HCT116 (cell line): ENCODE data around the gene CFAP77.

ENCODE experiments used
- ELF1 ChIP-seq: IDR thresholded peaks from 2 replicates; pipeline ENCODE4 v1.6.1; 2012; ENCODE audit warnings: low read depth, borderline replicate concordance
- EZH2 ChIP-seq: fragments of 200-600 bp; sonication (generic); IDR thresholded peaks from 2 replicates; pipeline ENCODE4 v1.6.1; 2017; ENCODE audit warnings: antibody characterized with exemption, mixed run types
- FOSL1 ChIP-seq: IDR thresholded peaks from 2 replicates; pipeline ENCODE4 v1.6.1; 2012; ENCODE audit warnings: low read depth
- MAX ChIP-seq: IDR thresholded peaks from 2 replicates; pipeline ENCODE4 v1.6.1; 2012
- POLR2A ChIP-seq: IDR thresholded peaks from 2 replicates; pipeline ENCODE4 v1.7.0; 2011; ENCODE audit warnings: borderline replicate concordance; ENCODE audit not compliant: insufficient read depth, insufficient read length; ENCODE audit errors: extremely low read depth
- POLR2AphosphoS5 ChIP-seq: IDR thresholded peaks from 2 replicates; pipeline ENCODE4 v1.6.1; 2011; ENCODE audit warnings: mild to moderate bottlenecking, low read depth, low read length, moderate library complexity
- RAD21 ChIP-seq: IDR thresholded peaks from 2 replicates; pipeline ENCODE4 v1.6.1; 2012; ENCODE audit warnings: low read depth, mild to moderate bottlenecking
- SIN3A ChIP-seq: IDR thresholded peaks from 2 replicates; pipeline ENCODE4 v1.6.1; 2012; ENCODE audit warnings: low read depth
- SP1 ChIP-seq: IDR thresholded peaks from 2 replicates; pipeline ENCODE4 v1.6.1; 2012; ENCODE audit warnings: low read depth
- YY1 ChIP-seq: IDR thresholded peaks from 2 replicates; pipeline ENCODE4 v1.6.1; 2011; ENCODE audit warnings: low read length, low read depth, moderate library complexity, mild to moderate bottlenecking; ENCODE audit not compliant: insufficient replicate concordance; ENCODE audit errors: extremely low read depth
- ZFX ChIP-seq: fragments of 450-650 bp; IDR thresholded peaks from 2 replicates; pipeline ENCODE4 v1.6.1; 2017
- ZNF274 ChIP-seq: fragments of 200-500 bp; sonication (Bioruptor generic); IDR thresholded peaks from 2 replicates; pipeline ENCODE4 v1.6.1; 2014; ENCODE audit warnings: mild to moderate bottlenecking, low read depth, low read length, inconsistent platforms
- TF ChIP-seq, protein P1 (sequence below), 3 experiments: fragments of 200-600 bp in 1 of 3; sonication (generic) in 1 of 3; IDR thresholded peaks in 2 of 3; conservative IDR thresholded peaks in 1 of 3; 2 replicates each; pipeline ENCODE4 v1.5.1; 2012 to 2017; ENCODE audit warnings: low read depth in 2 of 3, low read length in 2 of 3, antibody characterized with exemption in 1 of 3, borderline replicate concordance in 1 of 3, control low read depth in 1 of 3, mild to moderate bottlenecking in 1 of 3, mixed read lengths in 1 of 3, mixed run types in 1 of 3, moderate library complexity in 1 of 3; ENCODE audit not compliant: insufficient read depth in 1 of 3

DNA sequence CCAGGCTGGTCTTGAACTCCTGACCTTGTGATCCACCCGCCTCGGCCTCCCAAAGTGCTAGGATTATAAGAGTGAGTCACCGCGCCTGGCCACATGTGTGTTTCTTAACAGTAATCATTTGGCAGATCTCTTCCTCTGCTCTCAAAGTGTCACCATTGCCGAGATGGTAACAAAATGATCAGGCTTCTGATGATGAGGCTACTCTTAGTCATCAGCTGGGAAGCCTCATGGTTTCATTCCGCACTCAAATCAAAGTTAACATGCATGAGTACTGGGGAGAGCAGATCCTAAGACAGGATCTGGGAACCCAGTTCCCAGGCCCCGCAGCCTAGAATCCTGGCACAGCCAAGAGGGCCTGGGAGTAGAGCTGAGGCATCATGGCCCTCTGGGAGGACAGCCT is 199.8 kb downstream of the CFAP77 start:
- TF ChIP-seq EZH2 (no peak), POLR2A (no peak), YY1 (no peak), MAX (no peak), ELF1 (no peak), POLR2AphosphoS5 (no peak), ZNF274 (no peak), SP1 (no peak), RAD21 (no peak), ZFX (no peak), FOSL1 (no peak), SIN3A (no peak)
- TF ChIP-seq, protein P1, sequence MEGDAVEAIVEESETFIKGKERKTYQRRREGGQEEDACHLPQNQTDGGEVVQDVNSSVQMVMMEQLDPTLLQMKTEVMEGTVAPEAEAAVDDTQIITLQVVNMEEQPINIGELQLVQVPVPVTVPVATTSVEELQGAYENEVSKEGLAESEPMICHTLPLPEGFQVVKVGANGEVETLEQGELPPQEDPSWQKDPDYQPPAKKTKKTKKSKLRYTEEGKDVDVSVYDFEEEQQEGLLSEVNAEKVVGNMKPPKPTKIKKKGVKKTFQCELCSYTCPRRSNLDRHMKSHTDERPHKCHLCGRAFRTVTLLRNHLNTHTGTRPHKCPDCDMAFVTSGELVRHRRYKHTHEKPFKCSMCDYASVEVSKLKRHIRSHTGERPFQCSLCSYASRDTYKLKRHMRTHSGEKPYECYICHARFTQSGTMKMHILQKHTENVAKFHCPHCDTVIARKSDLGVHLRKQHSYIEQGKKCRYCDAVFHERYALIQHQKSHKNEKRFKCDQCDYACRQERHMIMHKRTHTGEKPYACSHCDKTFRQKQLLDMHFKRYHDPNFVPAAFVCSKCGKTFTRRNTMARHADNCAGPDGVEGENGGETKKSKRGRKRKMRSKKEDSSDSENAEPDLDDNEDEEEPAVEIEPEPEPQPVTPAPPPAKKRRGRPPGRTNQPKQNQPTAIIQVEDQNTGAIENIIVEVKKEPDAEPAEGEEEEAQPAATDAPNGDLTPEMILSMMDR (IDR thresholded peaks at IDR 0.05 in 2 of 3, conservative IDR thresholded peaks at IDR 0.05 in 1 of 3; ENCODE audit: borderline replicate concordance in 1 of 3, insufficient read depth in 1 of 3, low read depth in 2 of 3, low read length in 2 of 3) = no peak
